Heart left ventricle (tissue), 13 donors: ENCODE measurements around the gene SLC38A2.

Experiments used
- CTCF ChIP-seq, 12 donors: fragments of 200-600 bp; sonication (generic) in 4 of 12; IDR thresholded peaks; one replicate each; pipeline versions ENCODE4 v1.5.0 to v1.8.0; 2018 to 2022; ENCODE audit warnings: antibody characterized with exemption in 12 of 12, mild to moderate bottlenecking in 5 of 12
- POLR2A ChIP-seq, 2 donors: fragments of 450-650 bp; IDR thresholded peaks; one replicate each; pipeline ENCODE4 v1.6.1; 2017; ENCODE audit warnings: antibody characterized with exemption in 2 of 2, mild to moderate bottlenecking in 2 of 2, moderate library complexity in 2 of 2
- donor health status: ischemic (EF 13 %, LVEDD 7.1; RV severe dilation, severe dysfunction).
- donor health status: DM: no; HTN: yes; CAD: no.
- donor health status: DM: no; HTN: no; CAD: no.
- donor health status: ischemic (EF 25% LVEDD 6.9; RV normal size, moderate dysfunction).
- donor health status: ischemic (EF 25% LVEDD 5.7; RV mildly dilated, moderate dysfunction).
- donor health status: ischemic (EF 35%, LVEDD 5.7; RV mildly dilated, moderate dysfunction).
- donor health status: nonischemic (EF 11% LVEDD 7.7; RV severe dilation, severe dysfunction).
- donor health status: DM: yes; HTN: yes; CAD: no.
- donor health status: PGD.
- donor health status: ischemic (EF 29% LVEDD 5.4; RV normal size, mild dysfunction).
- donor health status: nonischemic (EF 23%, LVEDD 6.1; RV moderate dilation, normal function).

- TF ChIP-seq CTCF (IDR thresholded peaks at IDR 0.05) (no peak), POLR2A (IDR thresholded peaks at IDR 0.05) (no peak)
Measured at GRCh38 chr12:46339051-46339450, 33.5 kb downstream of the SLC38A2 start.
